Cerebellar nuclear complex (tissue), 1 donor: ENCODE measurements around the gene CMKLR1.

Experiments
- DNase-seq, 2 experiments: peaks; one replicate each; lab custom pipeline; 2025; lab: John Stamatoyannopoulos, UW

The CMKLR1 gene

GRCh38 chr12:108335349-108336119 is 3.6 kb downstream of the CMKLR1 start:
- DNase-seq, result no peak

GRCh38 chr12:108333898-108334699 is 5.0 kb downstream of the CMKLR1 start:
- no peak for DNase-seq

GRCh38 chr12:108332791-108333382 is 6.2 kb downstream of the CMKLR1 start:
- DNase-seq, result no peak

- no peak for DNase-seq
Measured at GRCh38 chr12:108328420-108328819, 10.7 kb downstream of the CMKLR1 start.

- DNase-seq, result no peak
Measured at GRCh38 chr12:108327621-108328344, 11.3 kb downstream of the CMKLR1 start.

- no peak for DNase-seq
Measured at GRCh38 chr12:108326254-108326750, 12.8 kb downstream of the CMKLR1 start.

GRCh38 chr12:108325549-108325948 is 13.6 kb downstream of the CMKLR1 start:
- no peak for DNase-seq

GRCh38 chr12:108325018-108325358 is 14.1 kb downstream of the CMKLR1 start:
- DNase-seq, result no peak

- no peak for DNase-seq
Measured at GRCh38 chr12:108324351-108325017, 14.6 kb downstream of the CMKLR1 start.

- DNase-seq, result peak; percentile 70 to 81
Measured at GRCh38 chr12:108323581-108323980, 15.5 kb downstream of the CMKLR1 start.

GRCh38 chr12:108322998-108323397 is 16.1 kb downstream of the CMKLR1 start:
- DNase-seq, result no peak

GRCh38 chr12:108321688-108322087 is 17.4 kb downstream of the CMKLR1 start:
- DNase-seq, result no peak

GRCh38 chr12:108320507-108321293 is 18.4 kb downstream of the CMKLR1 start:
- DNase-seq, result no peak

- no peak for DNase-seq
Measured at GRCh38 chr12:108319277-108320234, 19.6 kb downstream of the CMKLR1 start.

GRCh38 chr12:108318472-108319275 is 20.4 kb downstream of the CMKLR1 start:
- DNase-seq, result peak; percentile 36 to 44

- no peak for DNase-seq
Measured at GRCh38 chr12:108317308-108318234, 21.5 kb downstream of the CMKLR1 start.
